Stomach (tissue), 9 donors: ENCODE data around the gene CYSLTR2. TPM values are rescaled to one million over a fixed set of nuclear protein-coding genes. Genes with fewer than 3 reads are reported as not detected.

Source experiments
- DNase-seq, 2 donors: peaks; one replicate each; pipeline versions ENCODE4 v3.0.0 to v3.0.0-alpha.2; 2013 to 2019
- H3K27ac ChIP-seq, 5 donors: fragments of 200-600 bp in 4 of 5; sonication (generic) in 4 of 5; one replicate each; pipeline ENCODE4 v1.5.1; 2013 to 2019; ENCODE audit warnings: mild to moderate bottlenecking in 1 of 5, moderate library complexity in 1 of 5
- H3K27me3 ChIP-seq, 3 donors: fragments of 200-600 bp; sonication (generic); one replicate each; pipeline ENCODE4 v1.5.1; 2017 to 2019; ENCODE audit warnings: mixed run types in 1 of 3
- H3K36me3 ChIP-seq, 4 donors: fragments of 200-600 bp; sonication (generic); 1 replicate in 3 of 4; 2 replicates in 1 of 4; pipeline ENCODE4 v1.5.1; 2016 to 2019
- H3K4me1 ChIP-seq, 4 donors: fragments of 200-600 bp; sonication (generic); one replicate each; pipeline ENCODE4 v1.5.1; 2016 to 2019
- H3K4me3 ChIP-seq, 4 donors: fragments of 200-600 bp; sonication (generic) in 3 of 4; one replicate each; pipeline ENCODE4 v1.5.1; 2016 to 2019; ENCODE audit warnings: mild to moderate bottlenecking in 1 of 4
- H3K9me3 ChIP-seq, 4 donors: fragments of 200-600 bp; sonication (generic); one replicate each; pipeline ENCODE4 v1.5.1; 2016 to 2019
- EP300 ChIP-seq: sonication (generic); formaldehyde crosslinking; IDR thresholded peaks from one replicate; pipeline ENCODE4 v1.6.1; 2017; ENCODE audit warnings: antibody characterized with exemption
- POLR2A ChIP-seq, 4 donors: fragments of 450-650 bp; IDR thresholded peaks; one replicate each; pipeline ENCODE4 v1.6.1; 2016; ENCODE audit warnings: antibody characterized with exemption in 4 of 4, control low read depth in 2 of 4, mild to moderate bottlenecking in 1 of 4, moderate library complexity in 1 of 4
- POLR2AphosphoS5 ChIP-seq, 3 donors: sonication (generic); formaldehyde crosslinking; IDR thresholded peaks; one replicate each; pipeline ENCODE4 v1.6.1; 2016; ENCODE audit warnings: antibody characterized with exemption in 3 of 3
- WGBS, 5 donors: extraction: QIAGEN DNeasy Blood & Tissue Kit in 3 of 5; methylation state at CpG; one replicate each; pipeline versions ENCODE4 v1.1.5 to v1.1.7; 2013 to 2018; 5-methylcytosine and 5-hydroxymethylcytosine counted together
- intact Hi-C: fragments of 100-400 bp; cut with DNase I; formaldehyde crosslinking; loops from one replicate; pipeline ENCODE4 v1.15.1; 2023; ENCODE audit warnings: low total_unique reads
- polyA plus RNA-seq, 3 donors: library from polyadenylated mRNA; stranded (reverse); fragments of 200-250 nt; gene quantifications; one replicate each; pipeline ENCODE4 v1.2.3, GENCODE V29; 2013
- total RNA-seq, 5 donors: library from RNA; depleted of rRNA; stranded (reverse); fragments of >200 nt; gene quantifications; one replicate each; pipeline versions ENCODE4 v1.1.0 to v1.2.3, GENCODE V29; 2014 to 2016
- TF ChIP-seq, protein P1 (sequence below), 7 experiments: fragments of 450-650 bp in 4 of 7; fragments of 200-600 bp in 3 of 7; sonication (generic) in 3 of 7; IDR thresholded peaks; one replicate each; pipeline ENCODE4 v1.5.1; 2016 to 2019; ENCODE audit warnings: antibody characterized with exemption in 7 of 7, control low read depth in 2 of 7, mild to moderate bottlenecking in 1 of 7
- donor health status: healthy with polysubstance abuse.
- donor health status: Bipolar disorder and iron deficiency.
- donor health status: healthy.

Gene CYSLTR2
- total and polyA plus RNA-seq, 8 donors: 0.61 to 1.3 TPM; not detected in 6

DNA sequence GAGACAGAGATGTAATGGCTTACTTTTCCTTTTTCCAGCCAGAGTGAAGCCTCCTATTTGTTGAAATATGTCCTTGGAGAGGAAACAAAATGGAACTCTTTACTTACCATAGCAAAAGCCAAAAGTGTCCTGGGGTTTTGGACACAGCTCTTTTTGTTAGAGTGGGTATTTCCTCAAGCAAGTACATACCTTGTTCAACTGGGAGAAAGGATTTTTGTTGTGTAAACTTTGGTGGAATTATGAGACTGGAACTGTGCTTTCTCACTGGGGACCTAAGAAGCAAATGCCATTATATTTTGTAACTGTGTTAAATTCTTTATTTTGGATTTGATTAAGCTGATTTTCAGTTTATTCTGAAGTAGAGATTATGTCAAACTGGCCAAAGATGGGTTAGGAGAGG, 58.4 kb downstream of the CYSLTR2 start:
- no peaks in the 10 kb centered on the region for H3K4me1 ChIP-seq
- peaks cover 0 to 24% (median 9%) of the 10 kb centered on the region in 4 donors for H3K9me3 ChIP-seq
- H3K27ac ChIP-seq: no peak overlapping the region
- no peak for DNase-seq
- no peaks in the 10 kb centered on the region for H3K27me3 ChIP-seq
- no peak overlapping the region for H3K4me3 ChIP-seq
- TF ChIP-seq POLR2A (IDR thresholded peaks at IDR 0.05) (no peak), POLR2AphosphoS5 (IDR thresholded peaks at IDR 0.05) (no peak), EP300 (no peak)
- TF ChIP-seq, protein P1, sequence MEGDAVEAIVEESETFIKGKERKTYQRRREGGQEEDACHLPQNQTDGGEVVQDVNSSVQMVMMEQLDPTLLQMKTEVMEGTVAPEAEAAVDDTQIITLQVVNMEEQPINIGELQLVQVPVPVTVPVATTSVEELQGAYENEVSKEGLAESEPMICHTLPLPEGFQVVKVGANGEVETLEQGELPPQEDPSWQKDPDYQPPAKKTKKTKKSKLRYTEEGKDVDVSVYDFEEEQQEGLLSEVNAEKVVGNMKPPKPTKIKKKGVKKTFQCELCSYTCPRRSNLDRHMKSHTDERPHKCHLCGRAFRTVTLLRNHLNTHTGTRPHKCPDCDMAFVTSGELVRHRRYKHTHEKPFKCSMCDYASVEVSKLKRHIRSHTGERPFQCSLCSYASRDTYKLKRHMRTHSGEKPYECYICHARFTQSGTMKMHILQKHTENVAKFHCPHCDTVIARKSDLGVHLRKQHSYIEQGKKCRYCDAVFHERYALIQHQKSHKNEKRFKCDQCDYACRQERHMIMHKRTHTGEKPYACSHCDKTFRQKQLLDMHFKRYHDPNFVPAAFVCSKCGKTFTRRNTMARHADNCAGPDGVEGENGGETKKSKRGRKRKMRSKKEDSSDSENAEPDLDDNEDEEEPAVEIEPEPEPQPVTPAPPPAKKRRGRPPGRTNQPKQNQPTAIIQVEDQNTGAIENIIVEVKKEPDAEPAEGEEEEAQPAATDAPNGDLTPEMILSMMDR (IDR thresholded peaks at IDR 0.05): no peak
- H3K36me3 ChIP-seq: no peaks in the 10 kb centered on the region
- intact Hi-C loops: no loop called here

DNA sequence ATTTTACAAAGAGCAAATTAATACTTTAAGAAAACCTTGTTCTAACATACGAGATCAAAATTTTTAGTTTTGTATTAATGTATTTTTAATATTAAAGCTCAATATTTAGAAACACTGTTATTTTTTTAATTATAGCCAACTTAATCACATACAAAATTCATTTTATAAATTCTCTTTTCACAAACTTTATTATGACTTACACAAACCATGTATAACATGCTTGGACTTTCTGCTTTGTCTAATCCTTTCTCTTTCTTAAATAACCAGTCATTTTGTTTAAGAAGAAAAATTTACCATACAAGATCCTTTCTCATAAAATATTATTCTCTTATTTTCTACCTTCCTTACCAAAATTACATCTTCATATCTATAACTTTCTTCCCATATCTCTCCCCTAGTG, 62.2 kb downstream of the CYSLTR2 start:
- Histone ChIP-seq H3K4me1 (no peaks in the 10 kb centered on the region), H3K27me3 (no peaks in the 10 kb centered on the region), H3K4me3 (no peak overlapping the region), H3K9me3 (peaks cover 0 to 59% (median 35%) of the 10 kb centered on the region in 4 donors), H3K27ac (no peak overlapping the region), H3K36me3 (no peaks in the 10 kb centered on the region)
- no peak for DNase-seq
- WGBS, 5 donors: 82 to 94% (median 88%) methylated on average over 1 of the region's 1 CpG
- intact Hi-C loops: no loop called here
- no peak for TF ChIP-seq EP300
- TF ChIP-seq POLR2AphosphoS5 (IDR thresholded peaks at IDR 0.05): no peak
- TF ChIP-seq POLR2A (IDR thresholded peaks at IDR 0.05): no peak
- TF ChIP-seq, protein P1 (IDR thresholded peaks at IDR 0.05): no peak

DNA sequence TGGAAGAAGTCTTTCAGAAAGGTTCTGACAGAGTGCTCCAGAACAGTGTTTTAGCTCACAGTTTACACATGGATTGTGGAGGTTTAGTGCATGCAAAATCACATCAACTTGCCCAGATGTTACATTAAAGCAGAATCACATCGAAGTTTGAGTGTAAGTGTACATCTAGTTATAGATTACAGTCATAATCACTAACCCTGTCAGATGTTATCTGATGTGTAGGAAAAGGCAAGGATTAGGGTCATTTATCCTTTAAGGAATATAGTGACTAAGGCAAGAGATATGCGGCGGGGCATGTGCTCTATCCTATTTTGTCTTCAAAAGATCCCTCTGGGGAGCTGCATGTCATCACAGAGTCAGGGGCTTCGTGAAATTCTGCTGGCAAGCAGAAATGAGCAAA, 66.9 kb downstream of the CYSLTR2 start:
- Histone ChIP-seq H3K4me3 (no peak overlapping the region), H3K9me3 (peaks cover 0 to 51% (median 33%) of the 10 kb centered on the region in 4 donors), H3K27me3 (no peaks in the 10 kb centered on the region), H3K36me3 (no peaks in the 10 kb centered on the region), H3K4me1 (no peaks in the 10 kb centered on the region), H3K27ac (no peak overlapping the region)
- intact Hi-C loops: no loop called here
- no peak for DNase-seq
- WGBS, 5 donors: 59 to 72% (median 64%) methylated on average over 4 of the region's 4 CpGs
- TF ChIP-seq, protein P1 (IDR thresholded peaks at IDR 0.05): no peak
- no peak for TF ChIP-seq POLR2AphosphoS5 (IDR thresholded peaks at IDR 0.05)
- TF ChIP-seq EP300: no peak
- TF ChIP-seq POLR2A (IDR thresholded peaks at IDR 0.05): no peak

DNA sequence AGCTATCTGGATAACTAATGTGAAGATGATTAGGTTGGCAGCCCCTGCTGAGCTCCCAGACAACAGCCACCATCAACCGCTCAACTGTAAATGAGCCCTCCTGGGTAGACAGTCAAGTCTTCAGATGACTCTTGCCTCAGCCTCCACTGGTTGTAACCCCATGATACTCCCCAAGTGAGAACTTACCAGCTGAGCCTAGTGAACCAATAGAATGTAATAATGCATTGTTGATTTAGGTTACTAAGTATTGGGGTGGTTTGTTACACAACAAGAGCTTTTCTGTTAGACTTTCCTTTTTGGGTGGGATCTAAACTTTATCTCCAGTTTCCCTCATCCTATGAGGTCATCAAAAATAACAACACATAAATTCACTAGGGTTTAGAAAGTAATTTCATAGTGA, 69.4 kb downstream of the CYSLTR2 start:
- WGBS, 5 donors: 87 to 100% (median 95%) methylated on average over 1 of the region's 1 CpG
- Histone ChIP-seq H3K9me3 (peaks cover 0 to 25% (median 17%) of the 10 kb centered on the region in 4 donors), H3K36me3 (no peaks in the 10 kb centered on the region), H3K27me3 (no peaks in the 10 kb centered on the region), H3K4me3 (no peak overlapping the region), H3K27ac (no peak overlapping the region), H3K4me1 (no peaks in the 10 kb centered on the region)
- intact Hi-C loops: no loop called here
- TF ChIP-seq, protein P1 (IDR thresholded peaks at IDR 0.05): no peak
- TF ChIP-seq EP300 (no peak), POLR2A (IDR thresholded peaks at IDR 0.05) (no peak), POLR2AphosphoS5 (IDR thresholded peaks at IDR 0.05) (no peak)
- no peak for DNase-seq
